ENCODE measurements around the gene TRERF1.
"Not testable (repeated sequence)": the region's sequence is repeated elsewhere in the genome, so short reads cannot be mapped to it uniquely, and the experiment has no call there.

Gene TRERF1, protein sequence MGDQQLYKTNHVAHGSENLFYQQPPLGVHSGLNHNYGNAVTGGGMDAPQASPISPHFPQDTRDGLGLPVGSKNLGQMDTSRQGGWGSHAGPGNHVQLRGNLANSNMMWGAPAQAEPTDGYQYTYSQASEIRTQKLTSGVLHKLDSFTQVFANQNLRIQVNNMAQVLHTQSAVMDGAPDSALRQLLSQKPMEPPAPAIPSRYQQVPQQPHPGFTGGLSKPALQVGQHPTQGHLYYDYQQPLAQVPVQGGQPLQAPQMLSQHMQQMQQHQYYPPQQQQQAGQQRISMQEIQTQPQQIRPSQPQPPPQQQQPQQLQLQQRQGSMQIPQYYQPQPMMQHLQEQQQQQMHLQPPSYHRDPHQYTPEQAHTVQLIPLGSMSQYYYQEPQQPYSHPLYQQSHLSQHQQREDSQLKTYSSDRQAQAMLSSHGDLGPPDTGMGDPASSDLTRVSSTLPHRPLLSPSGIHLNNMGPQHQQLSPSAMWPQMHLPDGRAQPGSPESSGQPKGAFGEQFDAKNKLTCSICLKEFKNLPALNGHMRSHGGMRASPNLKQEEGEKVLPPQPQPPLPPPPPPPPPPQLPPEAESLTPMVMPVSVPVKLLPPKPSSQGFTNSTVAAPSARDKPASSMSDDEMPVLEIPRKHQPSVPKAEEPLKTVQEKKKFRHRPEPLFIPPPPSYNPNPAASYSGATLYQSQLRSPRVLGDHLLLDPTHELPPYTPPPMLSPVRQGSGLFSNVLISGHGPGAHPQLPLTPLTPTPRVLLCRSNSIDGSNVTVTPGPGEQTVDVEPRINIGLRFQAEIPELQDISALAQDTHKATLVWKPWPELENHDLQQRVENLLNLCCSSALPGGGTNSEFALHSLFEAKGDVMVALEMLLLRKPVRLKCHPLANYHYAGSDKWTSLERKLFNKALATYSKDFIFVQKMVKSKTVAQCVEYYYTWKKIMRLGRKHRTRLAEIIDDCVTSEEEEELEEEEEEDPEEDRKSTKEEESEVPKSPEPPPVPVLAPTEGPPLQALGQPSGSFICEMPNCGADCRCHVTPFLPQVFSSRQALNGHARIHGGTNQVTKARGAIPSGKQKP (N-terminal part only)

DNA sequence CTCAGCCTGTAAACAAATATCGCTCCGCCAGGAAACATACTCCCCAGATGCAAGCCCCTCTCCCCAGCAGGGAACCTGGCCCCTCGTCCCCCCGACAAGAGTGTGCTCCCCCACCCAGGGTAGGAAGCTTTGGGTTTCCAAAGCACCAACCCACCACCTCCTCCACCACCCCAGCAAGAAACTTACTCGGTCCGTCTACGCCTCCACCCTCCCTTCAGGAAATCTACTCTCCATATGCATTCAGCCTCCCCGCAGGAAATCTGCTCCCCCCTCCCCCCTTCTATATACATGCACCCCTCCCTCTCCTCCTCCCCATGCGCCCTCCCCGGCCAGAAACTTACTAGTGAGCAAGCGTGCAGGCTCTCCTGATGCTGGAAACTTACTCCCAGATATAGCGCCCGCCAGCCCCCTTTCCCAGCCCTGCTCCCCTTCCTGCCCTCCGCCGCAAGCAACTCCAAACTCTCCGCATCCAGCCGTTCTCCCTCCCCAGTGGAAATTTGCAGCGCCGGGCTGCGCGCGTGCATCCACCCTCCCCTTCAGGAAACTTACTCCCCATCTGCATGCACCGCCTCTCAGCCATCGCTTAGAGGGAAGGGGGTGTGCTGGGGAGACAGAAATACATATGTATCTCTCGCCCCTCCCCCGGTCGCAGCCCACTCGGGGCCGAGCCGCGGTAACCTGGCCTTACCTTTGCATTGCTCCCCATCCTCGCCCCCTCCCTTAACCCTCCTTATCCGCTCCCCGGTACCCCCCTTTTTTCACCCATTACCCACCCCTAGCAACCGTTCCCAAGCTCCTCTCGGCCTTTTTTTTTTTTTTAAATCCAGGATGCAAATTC, at the start of gene TRERF1:
TRERF1 (minus strand) TSS at position 594 of the 838 bp plus-strand sequence. CDS start 182,336 bp downstream, outside the sequence.
- no peak for DNase-seq (ENCODE audit: low spot score)

DNA sequence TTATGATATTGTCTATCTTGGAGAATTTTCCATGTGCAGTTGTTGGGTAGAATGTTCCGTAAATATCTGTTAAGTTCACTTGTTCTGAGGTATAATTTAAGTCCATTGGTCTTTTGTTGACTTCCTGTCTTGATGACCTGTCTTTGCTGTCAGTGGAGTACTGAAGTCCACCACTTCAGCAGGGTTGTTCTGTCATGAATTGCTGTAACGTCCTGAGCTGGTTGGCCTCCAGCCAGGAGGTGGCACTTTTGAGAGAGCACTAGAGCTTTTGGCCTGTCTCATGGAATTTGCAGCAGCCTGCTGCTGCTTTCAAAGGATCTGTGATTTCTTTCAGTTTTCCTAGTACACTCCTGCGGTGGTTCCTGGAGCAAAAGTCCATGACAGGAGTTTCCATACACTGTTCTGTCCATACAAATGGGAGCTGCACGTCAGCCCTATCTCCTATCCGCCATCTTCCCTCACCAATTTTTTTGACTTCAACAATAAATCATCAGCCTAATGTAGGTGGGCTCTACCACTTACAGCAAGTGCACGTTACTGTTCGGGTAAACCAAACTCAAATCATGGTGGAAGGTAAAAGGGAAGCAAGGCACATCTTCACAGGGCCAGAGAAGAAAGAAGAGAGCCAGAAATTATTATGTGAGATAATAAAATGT, 46.9 kb upstream of the TRERF1 start:
- no peak for DNase-seq (ENCODE audit: low spot score)

DNA sequence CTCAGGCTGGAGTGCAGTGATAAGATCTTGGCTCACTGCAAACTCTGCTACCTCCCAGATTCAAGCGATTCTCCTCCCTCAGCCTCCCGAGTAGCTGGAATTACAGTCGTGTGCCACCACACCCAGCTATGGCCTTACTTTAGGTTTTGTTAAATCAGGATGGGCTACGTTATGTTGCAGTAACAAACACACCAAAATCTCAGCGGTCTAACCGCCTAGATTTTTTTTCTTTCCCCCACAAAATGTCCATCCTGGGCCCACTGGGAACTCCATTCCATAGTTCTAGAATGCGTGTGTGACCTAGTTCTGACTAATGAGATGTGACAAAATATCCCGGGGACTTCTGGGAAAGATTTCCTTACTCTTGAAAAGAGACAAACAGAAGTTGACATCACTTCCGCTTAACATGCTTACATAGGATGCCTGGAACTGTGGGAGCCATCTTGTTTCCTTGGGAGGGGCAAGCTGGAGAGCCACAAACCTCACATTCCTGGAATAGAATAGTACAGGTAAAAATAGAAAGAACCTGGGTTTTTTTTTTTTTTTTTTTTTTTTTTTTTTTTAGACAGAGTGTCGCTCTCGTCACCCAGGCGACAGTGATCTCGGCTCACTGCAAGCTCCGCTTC, 42.3 kb upstream of the TRERF1 start:
- DNase-seq (ENCODE audit: low spot score), result no peak

DNA sequence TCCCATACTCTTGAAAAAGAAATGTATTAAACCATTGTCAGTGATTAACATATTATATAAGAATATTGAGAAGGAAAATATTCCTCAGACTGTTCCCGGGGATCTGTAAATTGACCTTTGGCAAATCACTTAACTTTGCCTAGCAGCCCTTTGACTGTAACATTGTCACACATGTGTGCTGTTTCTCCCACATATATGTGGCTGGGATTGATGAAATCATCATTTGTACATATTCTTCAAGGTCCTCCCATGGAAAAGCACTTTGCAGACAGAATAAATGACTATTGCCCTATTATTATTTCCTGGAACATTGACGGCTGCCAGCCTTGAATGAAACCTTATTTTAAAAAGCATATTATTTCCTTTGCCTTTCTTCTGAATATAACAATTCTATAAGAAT, 36.4 kb upstream of the TRERF1 start:
- DNase-seq (ENCODE audit: low spot score), result no peak

DNA sequence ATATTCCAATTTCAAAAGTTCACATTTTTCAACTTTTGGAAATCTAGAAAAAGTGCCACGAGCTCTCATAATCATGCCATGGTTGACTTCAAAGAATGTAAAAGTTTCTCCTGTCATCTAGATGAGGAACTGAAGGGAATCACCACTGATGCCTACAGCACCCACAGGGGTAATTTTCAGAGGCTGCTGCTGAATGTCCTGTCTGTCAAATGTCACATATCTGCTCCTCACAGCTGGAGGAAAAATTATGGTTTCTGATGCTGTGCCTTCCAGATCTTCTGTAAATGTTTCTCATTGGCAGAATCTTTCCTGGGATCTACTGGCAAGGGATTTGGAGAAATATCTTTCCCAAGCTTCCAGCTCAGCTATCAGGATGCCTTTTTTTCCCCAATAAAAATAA, 32.5 kb upstream of the TRERF1 start:
- no peak for DNase-seq (ENCODE audit: low spot score)

DNA sequence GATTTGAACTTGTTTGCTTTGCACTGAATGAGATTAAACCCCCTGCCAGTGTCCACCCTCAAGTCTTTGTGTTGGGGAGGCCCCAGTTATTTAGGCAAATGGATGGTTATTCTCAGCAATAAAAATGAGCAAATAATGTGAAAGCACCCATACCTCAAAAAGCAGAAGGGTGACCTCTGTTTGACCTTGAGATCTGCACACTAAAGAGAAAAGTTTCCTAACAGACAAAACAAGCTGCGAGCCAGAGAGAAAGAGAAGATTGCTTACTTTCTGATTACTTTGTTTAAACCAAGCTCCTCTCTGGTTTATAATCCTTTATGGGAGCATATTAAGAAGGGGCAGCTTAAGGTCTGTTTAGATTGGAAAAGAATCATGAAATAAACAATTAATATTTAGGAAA, 30.4 kb upstream of the TRERF1 start:
- no peak for DNase-seq (ENCODE audit: low spot score)

DNA sequence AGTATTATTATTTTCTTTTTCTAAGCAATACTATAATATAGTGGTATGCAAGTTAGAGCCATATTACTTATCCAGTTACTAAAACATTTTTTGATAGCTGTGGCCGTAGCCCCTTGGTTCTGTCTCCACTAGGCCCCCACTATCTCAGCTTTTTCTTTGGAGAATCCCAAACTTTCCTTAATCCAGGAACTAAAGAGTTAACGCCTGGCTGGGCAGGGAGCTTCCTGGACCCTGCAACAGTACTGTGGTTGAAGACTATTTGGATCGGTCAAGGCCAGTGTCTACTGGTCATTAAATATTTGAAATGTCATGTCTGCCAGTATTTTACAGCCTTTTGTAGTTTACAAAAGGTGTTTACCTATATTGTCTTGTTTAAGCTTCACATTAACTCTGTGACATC, 20.0 kb upstream of the TRERF1 start:
- DNase-seq (ENCODE audit: low spot score), result no peak

DNA sequence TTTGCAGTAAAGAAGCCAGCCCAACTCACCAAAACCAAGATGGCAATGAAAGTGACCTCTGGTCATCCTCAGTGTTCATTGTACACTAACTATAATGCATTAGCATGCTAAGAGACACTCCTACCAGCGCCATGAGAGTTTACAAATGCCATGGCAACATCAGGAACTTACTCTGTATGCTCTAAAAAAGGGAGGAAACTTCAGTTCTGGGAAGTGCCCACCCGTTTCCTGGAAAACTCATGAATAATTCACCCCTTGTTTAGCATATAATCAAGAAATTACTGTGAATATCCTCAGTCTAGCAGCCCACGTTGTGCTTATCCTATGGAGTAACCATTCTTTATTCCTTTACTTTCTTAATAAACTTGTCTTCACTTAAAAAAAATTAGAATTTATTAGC, 19.4 kb upstream of the TRERF1 start:
- no peak for DNase-seq (ENCODE audit: low spot score)

DNA sequence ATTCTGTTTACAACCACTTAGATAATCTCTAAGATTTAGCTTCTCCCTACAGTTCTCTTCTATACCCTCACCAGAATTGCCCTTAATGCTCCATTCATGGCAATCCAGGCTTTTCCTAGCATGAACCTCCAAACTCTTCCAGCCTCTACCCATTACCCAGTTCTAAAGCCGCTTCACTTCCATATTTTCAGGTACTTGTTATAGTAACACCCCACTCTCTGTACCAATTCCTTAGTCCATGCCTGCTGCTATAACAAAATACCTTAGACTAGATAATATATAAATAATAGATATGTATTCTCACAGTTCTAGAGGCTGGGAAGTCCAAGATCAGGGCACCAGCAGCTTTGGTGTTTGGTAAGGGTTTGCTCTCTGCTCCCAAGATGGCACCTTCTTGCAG, 16.5 kb upstream of the TRERF1 start:
- DNase-seq (ENCODE audit: low spot score), result no peak

DNA sequence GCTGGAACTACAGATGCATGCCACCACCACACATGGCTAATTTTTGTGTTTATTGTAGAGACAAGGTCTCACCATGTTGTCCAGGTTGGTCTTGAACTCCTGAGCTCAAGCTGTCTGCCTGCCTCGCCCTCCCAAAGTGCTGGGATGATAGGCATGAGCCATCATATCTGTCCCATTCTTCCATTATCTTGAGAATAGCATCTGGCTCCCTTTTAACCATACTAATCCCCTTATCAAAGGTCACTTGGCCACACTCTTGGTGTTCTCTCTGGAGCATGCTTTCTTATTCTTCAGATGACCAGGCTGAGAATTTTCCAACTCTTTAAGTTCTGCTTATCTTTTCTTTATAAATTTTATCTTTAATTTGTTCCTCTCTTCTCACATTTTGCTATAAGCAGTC, 15.9 kb upstream of the TRERF1 start:
- DNase-seq (ENCODE audit: low spot score), result no peak

DNA sequence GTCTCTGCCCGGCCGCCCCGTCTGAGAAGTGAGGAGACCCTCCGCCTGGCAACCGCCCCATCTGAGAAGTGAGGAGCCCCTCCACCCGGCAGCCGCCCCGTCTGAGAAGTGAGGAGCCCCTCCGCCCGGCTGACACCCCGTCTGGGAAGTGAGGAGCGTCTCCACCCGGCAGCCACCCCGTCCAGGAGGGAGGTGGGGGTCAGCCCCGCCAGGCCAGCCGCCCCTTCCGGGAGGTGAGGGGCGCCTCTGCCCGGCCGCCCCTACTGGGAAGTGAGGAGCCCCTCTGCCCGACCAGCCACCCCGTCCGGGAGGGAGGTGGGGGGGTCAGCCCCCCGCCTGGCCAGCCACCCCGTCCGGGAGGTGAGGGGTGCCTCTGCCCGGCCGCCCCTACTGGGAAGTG, 14.7 kb upstream of the TRERF1 start:
- DNase-seq (ENCODE audit: low spot score), result not testable (repeated sequence)

DNA sequence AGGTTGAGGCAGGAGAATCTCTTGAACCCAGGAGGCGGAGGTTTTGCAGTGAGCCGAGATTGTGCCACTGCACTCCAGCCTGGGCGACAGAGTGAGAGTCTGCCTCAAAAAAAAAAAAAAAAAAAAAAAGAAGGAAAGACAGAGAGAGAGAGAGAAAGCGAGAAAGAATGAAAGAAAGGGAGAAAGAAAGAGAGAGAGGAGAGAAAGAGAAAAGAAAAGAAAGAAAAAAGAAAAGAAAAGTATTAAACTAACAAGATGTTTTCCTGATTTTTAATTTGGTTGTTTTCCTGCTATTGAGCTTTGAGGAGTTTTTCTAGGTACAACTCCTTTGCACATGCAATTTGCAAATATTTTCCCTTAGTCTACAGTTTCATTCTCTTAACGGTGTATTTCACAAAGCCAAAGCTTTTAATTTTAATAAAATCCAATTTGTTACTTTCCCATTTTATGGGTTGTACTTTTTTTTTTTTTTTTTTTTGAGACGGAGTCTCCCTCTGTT, 10.8 kb upstream of the TRERF1 start:
- no peak for DNase-seq (ENCODE audit: low spot score)

DNA sequence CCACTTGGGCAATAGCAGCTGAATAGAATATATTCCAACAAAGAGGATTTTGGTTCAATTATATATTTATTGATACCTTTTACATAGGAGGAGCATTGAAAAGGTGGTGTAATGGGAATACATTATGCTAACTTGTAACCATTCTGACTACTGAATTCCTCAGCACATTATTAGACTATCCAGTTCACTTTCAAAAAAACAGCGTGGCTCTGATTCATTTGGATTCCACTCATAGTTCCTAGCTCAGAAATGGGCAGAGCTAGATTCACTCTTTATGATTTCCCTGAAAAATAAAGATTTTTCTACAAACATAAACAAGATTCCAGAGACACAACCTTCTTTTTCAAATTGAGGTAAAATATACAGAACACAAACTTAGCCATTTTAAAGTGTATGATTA, 9.2 kb upstream of the TRERF1 start:
- no peak for DNase-seq (ENCODE audit: low spot score)

DNA sequence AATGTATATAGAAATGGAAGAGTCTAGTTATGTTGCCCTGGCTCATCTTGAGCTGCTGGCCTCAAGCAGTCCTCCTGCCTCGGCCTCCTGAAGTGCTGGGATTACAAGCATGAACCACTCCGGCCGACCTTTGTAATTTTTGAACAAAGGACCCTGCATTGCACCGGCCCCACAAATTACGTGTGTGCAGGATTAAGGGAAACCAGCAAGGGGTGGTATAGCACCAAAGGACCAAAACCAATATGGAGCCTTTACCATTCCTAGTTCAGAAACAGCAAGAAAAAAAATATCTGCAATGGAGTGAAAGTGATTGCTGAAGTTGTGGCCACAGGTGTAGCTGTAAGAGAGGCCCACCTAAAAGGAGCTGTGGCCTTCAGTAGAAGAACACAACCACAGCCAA, 8.2 kb upstream of the TRERF1 start:
- DNase-seq (ENCODE audit: low spot score), result no peak

DNA sequence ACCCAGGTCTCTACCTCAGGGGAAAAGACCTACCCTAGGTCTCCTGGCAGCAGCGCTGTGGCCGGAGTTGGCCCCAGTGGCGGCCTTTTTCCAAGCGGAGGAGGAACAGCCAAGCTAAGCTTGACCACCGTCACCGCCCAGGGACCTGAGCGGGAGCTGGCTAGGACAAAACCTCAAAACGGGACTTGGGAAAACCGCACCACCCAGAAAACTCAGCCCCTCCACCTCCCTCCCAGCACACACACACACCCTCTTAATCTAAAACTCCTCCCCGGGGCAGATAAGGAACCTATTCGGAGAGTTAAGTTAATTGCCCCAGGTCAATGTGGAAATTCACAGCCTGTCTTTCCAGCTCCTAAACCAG, 2.7 kb upstream of the TRERF1 start:
- peak; percentile 22 for DNase-seq (ENCODE audit: low spot score)

DNA sequence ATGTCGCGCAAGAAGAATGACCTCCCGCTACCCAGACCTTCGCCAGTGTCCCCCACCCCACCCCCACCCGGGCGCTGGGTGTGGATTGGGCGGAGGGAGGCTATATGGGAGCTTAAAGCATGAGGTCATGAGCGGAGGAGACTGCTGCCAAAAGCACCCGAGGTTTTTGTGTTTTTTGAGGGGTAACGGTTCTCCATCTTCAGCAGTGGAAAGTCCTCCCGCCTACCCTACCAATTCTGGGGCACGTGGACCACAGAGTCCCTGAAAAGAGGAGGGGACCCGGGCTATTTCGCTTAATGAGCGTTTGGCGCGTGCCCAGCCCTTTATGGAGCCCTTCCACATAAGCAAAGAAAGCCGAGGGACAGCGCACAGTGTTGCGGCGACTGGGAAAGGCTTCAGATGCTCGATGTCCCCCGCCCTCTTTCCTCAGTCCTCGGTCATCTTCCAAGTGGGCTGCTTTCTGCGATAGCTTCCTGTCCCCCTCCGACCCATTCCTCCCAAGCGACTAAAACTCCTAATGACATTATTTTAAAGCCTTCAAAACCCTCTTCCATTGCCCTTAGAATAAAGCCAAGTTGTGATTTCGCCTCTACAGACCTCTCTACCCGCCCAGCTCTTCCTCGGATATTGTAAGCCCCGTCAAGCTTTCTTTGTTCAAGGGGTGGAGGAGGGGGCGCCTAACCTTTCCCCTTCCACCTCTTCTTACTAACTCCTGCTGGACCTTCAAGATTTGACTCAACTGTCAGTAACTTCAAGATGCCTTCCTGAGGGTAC, 2.1 kb upstream of the TRERF1 start:
- peak; percentile 44 for DNase-seq (ENCODE audit: low spot score)

DNA sequence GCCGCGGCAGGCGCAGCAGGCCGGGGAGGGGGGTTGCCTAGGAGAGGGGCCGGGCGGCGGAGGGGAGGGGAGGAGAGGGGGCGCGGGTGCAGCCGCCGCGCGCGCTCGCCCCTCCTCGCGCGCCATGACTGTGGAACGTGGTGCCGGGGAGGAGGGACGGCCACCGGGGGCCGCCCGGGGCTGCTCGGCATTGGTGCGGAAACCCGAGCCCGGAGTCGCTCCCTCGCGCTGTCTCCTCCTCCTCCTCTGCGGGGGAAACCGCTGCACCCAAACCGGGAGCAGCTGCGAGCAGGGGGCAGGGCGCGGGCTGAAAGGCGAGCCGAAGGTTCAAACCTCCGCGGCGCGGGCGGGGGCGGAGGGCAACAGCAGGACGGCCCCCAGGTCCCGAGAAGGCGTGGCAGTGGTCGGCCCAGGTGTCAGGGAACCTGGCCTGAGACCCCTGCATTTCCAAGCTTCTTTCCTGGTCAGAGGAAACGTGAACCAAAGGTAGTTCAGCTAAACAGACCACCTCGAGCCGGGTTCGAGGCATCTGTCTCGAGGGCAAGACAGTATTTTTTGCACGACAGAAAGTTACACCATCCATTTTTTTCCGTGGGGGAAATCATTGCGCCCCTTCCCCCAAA, 1.4 kb upstream of the TRERF1 start:
- peak; percentile 77 for DNase-seq (ENCODE audit: low spot score)

DNA sequence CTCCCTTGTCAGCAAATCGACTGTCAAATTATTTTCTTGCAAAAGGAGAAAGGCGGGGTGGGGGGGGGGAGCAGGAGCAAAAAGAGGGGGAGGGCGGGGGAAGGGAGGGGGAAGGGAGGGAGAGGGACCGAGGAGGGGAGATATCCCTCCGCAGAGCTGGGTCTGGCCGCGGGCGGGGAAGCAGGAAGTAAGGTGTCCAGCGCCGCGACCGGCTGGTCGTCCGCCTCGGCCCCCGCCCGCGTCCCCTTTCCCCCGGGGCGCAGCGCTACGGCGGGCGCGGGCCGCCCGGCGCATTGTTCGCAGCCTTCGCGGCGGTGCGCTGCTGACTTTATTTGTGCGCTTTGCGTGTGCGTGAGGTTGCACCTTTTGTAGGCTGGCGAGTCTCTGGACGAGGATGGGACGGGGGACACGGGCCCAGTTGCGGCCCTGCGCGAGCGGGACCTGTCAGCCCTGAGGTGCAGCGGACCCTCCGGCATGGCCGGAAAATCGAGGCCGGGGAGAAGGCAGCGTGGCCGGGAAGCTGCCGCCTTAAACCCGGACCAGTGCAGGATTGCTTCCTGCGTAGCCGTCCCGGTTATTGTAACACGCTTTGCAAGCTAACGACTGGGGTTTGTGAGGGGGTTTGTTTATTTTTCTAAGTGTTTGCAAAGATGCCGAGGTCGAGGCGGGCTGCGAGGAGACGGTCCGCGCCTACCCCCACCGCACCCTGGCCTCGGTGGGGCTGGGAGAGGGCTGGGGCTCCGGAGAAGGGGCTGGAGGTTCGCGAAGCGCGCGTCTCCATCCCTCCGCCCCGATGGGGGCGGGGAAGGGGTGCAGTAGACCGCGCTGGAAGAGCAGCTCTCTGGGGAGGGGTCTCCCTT, 675 bp upstream of the TRERF1 start:
- DNase-seq (ENCODE audit: low spot score), result peak; percentile 41
